Mammary epithelial cell (primary cell): Measurements from ENCODE around the gene NODAL.

ENCODE experiments used
- EZH2 ChIP-seq: IDR thresholded peaks from 2 replicates; pipeline ENCODE4 v1.6.1; 2012; ENCODE audit warnings: low read length, inconsistent platforms, borderline replicate concordance
- TF ChIP-seq, protein P1 (sequence below), 2 donors: IDR thresholded peaks in 1 of 2; conservative IDR thresholded peaks in 1 of 2; 2 replicates each; pipeline ENCODE4 v1.5.1; 2011 to 2012; ENCODE audit warnings: inconsistent platforms in 2 of 2, low read length in 2 of 2, mild to moderate bottlenecking in 2 of 2, control low read depth in 1 of 2, low read depth in 1 of 2; ENCODE audit not compliant: insufficient read depth in 1 of 2; ENCODE audit errors: extremely low read depth in 1 of 2

DNA sequence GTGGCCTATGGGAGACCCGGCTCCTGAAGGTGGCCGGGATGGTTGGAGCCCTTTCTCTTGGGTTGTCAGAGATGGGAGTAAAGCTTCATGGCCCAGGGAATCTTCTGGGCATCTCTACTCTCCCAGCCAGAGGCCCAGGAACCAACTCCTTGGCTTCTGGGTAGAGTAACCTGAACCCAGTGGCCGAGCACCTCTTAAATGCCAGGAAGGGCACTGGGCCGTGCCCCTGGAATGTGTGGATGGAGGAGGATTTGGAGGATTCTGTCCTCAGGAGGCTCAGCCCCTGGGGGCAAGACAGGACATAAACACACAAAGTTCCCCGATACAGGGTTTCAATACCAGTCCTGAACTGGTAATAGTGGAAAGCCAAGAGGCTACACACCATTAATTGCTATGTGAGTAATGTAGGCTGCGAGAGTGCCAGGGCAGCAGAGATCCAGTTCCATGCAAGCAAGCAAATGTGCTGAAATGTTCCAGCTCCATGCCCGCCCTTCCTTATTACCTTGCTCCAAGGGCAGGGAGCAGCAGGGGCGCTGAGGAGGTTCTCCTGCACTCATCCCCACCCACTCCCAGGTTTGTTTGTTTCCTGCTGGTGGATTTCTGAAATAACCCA lies 38.3 kb upstream of the NODAL start:
- TF ChIP-seq, protein P1, sequence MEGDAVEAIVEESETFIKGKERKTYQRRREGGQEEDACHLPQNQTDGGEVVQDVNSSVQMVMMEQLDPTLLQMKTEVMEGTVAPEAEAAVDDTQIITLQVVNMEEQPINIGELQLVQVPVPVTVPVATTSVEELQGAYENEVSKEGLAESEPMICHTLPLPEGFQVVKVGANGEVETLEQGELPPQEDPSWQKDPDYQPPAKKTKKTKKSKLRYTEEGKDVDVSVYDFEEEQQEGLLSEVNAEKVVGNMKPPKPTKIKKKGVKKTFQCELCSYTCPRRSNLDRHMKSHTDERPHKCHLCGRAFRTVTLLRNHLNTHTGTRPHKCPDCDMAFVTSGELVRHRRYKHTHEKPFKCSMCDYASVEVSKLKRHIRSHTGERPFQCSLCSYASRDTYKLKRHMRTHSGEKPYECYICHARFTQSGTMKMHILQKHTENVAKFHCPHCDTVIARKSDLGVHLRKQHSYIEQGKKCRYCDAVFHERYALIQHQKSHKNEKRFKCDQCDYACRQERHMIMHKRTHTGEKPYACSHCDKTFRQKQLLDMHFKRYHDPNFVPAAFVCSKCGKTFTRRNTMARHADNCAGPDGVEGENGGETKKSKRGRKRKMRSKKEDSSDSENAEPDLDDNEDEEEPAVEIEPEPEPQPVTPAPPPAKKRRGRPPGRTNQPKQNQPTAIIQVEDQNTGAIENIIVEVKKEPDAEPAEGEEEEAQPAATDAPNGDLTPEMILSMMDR (conservative IDR thresholded peaks at IDR 0.05 in 1 of 2, IDR thresholded peaks at IDR 0.05 in 1 of 2; ENCODE audit: extremely low read depth in 1 of 2, insufficient read depth in 1 of 2, low read depth in 1 of 2, low read length in 2 of 2), result no peak
- no peak for TF ChIP-seq EZH2
